Superior temporal gyrus (tissue), 1 donor: ENCODE data around the gene ALOX15.
"Not testable (repeated sequence)": the region's sequence is repeated elsewhere in the genome, so short reads cannot be mapped to it uniquely, and the experiment has no call there.

Experiments
- DNase-seq: peaks from one replicate; pipeline ENCODE4 v3.0.0-alpha.2; 2016; ENCODE audit errors: extremely low spot score

ALOX15 gene

GRCh38 chr17:4641297-4642195 is at the start of gene ALOX15:
ALOX15 (minus strand) TSS chr17:4641678; CDS start chr17:4641651, 27 bp downstream.
- DNase-seq = no peak

GRCh38 chr17:4690745-4691144 is 49.3 kb upstream of the ALOX15 start:
- DNase-seq = no peak

- DNase-seq = not testable (repeated sequence)
Measured at GRCh38 chr17:4689872-4690271, 48.4 kb upstream of the ALOX15 start.

GRCh38 chr17:4683739-4684138 is 42.3 kb upstream of the ALOX15 start:
- not testable (repeated sequence) for DNase-seq

- DNase-seq = no peak
Measured at GRCh38 chr17:4679658-4680057, 38.2 kb upstream of the ALOX15 start.

- DNase-seq = no peak
Measured at GRCh38 chr17:4678448-4679026, 37.1 kb upstream of the ALOX15 start.

- DNase-seq = no peak
Measured at GRCh38 chr17:4676791-4677190, 35.3 kb upstream of the ALOX15 start.

- no peak for DNase-seq
Measured at GRCh38 chr17:4675791-4676190, 34.3 kb upstream of the ALOX15 start.

GRCh38 chr17:4674685-4674998 is 33.2 kb upstream of the ALOX15 start:
- DNase-seq = no peak

GRCh38 chr17:4673986-4674684 is 32.7 kb upstream of the ALOX15 start:
- DNase-seq = no peak

GRCh38 chr17:4673169-4673568 is 31.7 kb upstream of the ALOX15 start:
- no peak for DNase-seq

- no peak for DNase-seq
Measured at GRCh38 chr17:4672751-4673150, 31.3 kb upstream of the ALOX15 start.

GRCh38 chr17:4672055-4672630 is 30.7 kb upstream of the ALOX15 start:
- no peak for DNase-seq

- DNase-seq = no peak
Measured at GRCh38 chr17:4667166-4667565, 25.7 kb upstream of the ALOX15 start.

GRCh38 chr17:4666296-4666695 is 24.8 kb upstream of the ALOX15 start:
- DNase-seq = no peak

GRCh38 chr17:4665027-4665426 is 23.5 kb upstream of the ALOX15 start:
- DNase-seq = no peak

- DNase-seq = no peak
Measured at GRCh38 chr17:4664230-4664629, 22.8 kb upstream of the ALOX15 start.

- DNase-seq = no peak
Measured at GRCh38 chr17:4663711-4664110, 22.2 kb upstream of the ALOX15 start.

- no peak for DNase-seq
Measured at GRCh38 chr17:4658478-4659305, 17.2 kb upstream of the ALOX15 start.

GRCh38 chr17:4657678-4658077 is 16.2 kb upstream of the ALOX15 start:
- no peak for DNase-seq

GRCh38 chr17:4655933-4656332 is 14.5 kb upstream of the ALOX15 start:
- not testable (repeated sequence) for DNase-seq

- no peak for DNase-seq
Measured at GRCh38 chr17:4652997-4653396, 11.5 kb upstream of the ALOX15 start.
